ENCODE results near the gene FLOT1.
A peak's percentile ranks its signal among the peaks of the same experiment; 100 is the strongest.

The FLOT1 gene

GRCh38 chr6:30742316-30743098 lies at the start of gene FLOT1:
FLOT1 (minus strand) TSS chr6:30742687; CDS start chr6:30742189, 498 bp downstream.
- DNase-seq (ENCODE audit: low spot score in 2 of 2) (peak; percentile 74 to 84), ATAC-seq (ENCODE audit: low read depth) (peak; percentile 69)
- Mint-ChIP-seq H3K27ac (peak within 1 kb of the TSS; percentile 66), H3K36me3 (peaks cover 3% of the 10 kb centered on the region), H3K4me1 (peaks cover 32% of the 10 kb centered on the region), H3K4me3 (peak within 1 kb of the TSS; percentile 87), H3K9me3 (no peaks in the 10 kb centered on the region), H3K27me3 (no peaks in the 10 kb centered on the region)

GRCh38 chr6:30790724-30791383 lies 48.4 kb upstream of the FLOT1 start:
- no peak overlapping the region for H3K4me3 Mint-ChIP-seq
- peaks cover 12% of the 10 kb centered on the region for H3K27me3 Mint-ChIP-seq

GRCh38 chr6:30789606-30790005 lies 47.1 kb upstream of the FLOT1 start:
- ATAC-seq (ENCODE audit: low read depth) (no peak), DNase-seq (ENCODE audit: low spot score in 2 of 2) (no peak)
- H3K36me3 Mint-ChIP-seq: no peaks in the 10 kb centered on the region
- H3K9me3 Mint-ChIP-seq: no peaks in the 10 kb centered on the region
- H3K27ac Mint-ChIP-seq: no peak overlapping the region
- H3K4me1 Mint-ChIP-seq: peaks cover 11% of the 10 kb centered on the region
- peaks cover 15% of the 10 kb centered on the region for H3K27me3 Mint-ChIP-seq
- no peak overlapping the region for H3K4me3 Mint-ChIP-seq

More at GRCh38 chr6:30790724-30791383, 48.4 kb upstream of the FLOT1 start:
- DNase-seq (ENCODE audit: low spot score in 2 of 2) (no peak), ATAC-seq (ENCODE audit: low read depth) (no peak)
- Mint-ChIP-seq H3K36me3 (peaks cover 1% of the 10 kb centered on the region), H3K4me1 (peaks cover 10% of the 10 kb centered on the region), H3K27ac (no peak overlapping the region), H3K9me3 (no peaks in the 10 kb centered on the region)

GRCh38 chr6:30787954-30788353 lies 45.5 kb upstream of the FLOT1 start:
- Mint-ChIP-seq H3K36me3 (no peaks in the 10 kb centered on the region), H3K27ac (no peak overlapping the region), H3K9me3 (no peaks in the 10 kb centered on the region), H3K27me3 (peaks cover 15% of the 10 kb centered on the region), H3K4me3 (no peak overlapping the region), H3K4me1 (peaks cover 6% of the 10 kb centered on the region)
- DNase-seq (ENCODE audit: low spot score in 2 of 2) (no peak), ATAC-seq (ENCODE audit: low read depth) (no peak)

GRCh38 chr6:30782425-30783014 lies 40.0 kb upstream of the FLOT1 start:
- Mint-ChIP-seq H3K9me3 (no peaks in the 10 kb centered on the region), H3K4me3 (no peak overlapping the region), H3K36me3 (no peaks in the 10 kb centered on the region), H3K4me1 (peaks cover 9% of the 10 kb centered on the region), H3K27ac (no peak overlapping the region), H3K27me3 (peaks cover 11% of the 10 kb centered on the region)
- no peak for DNase-seq (ENCODE audit: low spot score in 2 of 2)
- no peak for ATAC-seq (ENCODE audit: low read depth)

- peaks cover 14% of the 10 kb centered on the region for H3K27me3 Mint-ChIP-seq
- H3K4me1 Mint-ChIP-seq: peaks cover 9% of the 10 kb centered on the region
- ATAC-seq (ENCODE audit: low read depth) (peak; percentile 62), DNase-seq (ENCODE audit: low spot score in 2 of 2) (peak in 1 of 2 donors; percentile 19)
- H3K36me3 Mint-ChIP-seq: no peaks in the 10 kb centered on the region
- no peaks in the 10 kb centered on the region for H3K9me3 Mint-ChIP-seq
- H3K27ac Mint-ChIP-seq: peak overlapping the region; percentile 14
- H3K4me3 Mint-ChIP-seq: no peak overlapping the region
Observed at GRCh38 chr6:30781743-30782424, 39.4 kb upstream of the FLOT1 start.

- no peaks in the 10 kb centered on the region for H3K36me3 Mint-ChIP-seq
- peaks cover 9% of the 10 kb centered on the region for H3K4me1 Mint-ChIP-seq
- DNase-seq (ENCODE audit: low spot score in 2 of 2) (no peak), ATAC-seq (ENCODE audit: low read depth) (no peak)
- H3K27me3 Mint-ChIP-seq: peaks cover 14% of the 10 kb centered on the region
- no peaks in the 10 kb centered on the region for H3K9me3 Mint-ChIP-seq
- H3K27ac Mint-ChIP-seq: no peak overlapping the region
- no peak overlapping the region for H3K4me3 Mint-ChIP-seq
Observed at GRCh38 chr6:30781395-30781742, 38.9 kb upstream of the FLOT1 start.

- Mint-ChIP-seq H3K4me1 (peaks cover 8% of the 10 kb centered on the region), H3K27me3 (peaks cover 13% of the 10 kb centered on the region), H3K9me3 (no peaks in the 10 kb centered on the region), H3K4me3 (no peak overlapping the region), H3K36me3 (no peaks in the 10 kb centered on the region), H3K27ac (no peak overlapping the region)
- DNase-seq (ENCODE audit: low spot score in 2 of 2): no peak
- ATAC-seq (ENCODE audit: low read depth): no peak
Observed at GRCh38 chr6:30780642-30780920, 38.1 kb upstream of the FLOT1 start.

GRCh38 chr6:30779850-30780641 lies 37.6 kb upstream of the FLOT1 start:
- Mint-ChIP-seq H3K27me3 (peaks cover 11% of the 10 kb centered on the region), H3K36me3 (no peaks in the 10 kb centered on the region), H3K27ac (no peak overlapping the region), H3K4me1 (peaks cover 7% of the 10 kb centered on the region), H3K4me3 (no peak overlapping the region), H3K9me3 (no peaks in the 10 kb centered on the region)
- DNase-seq (ENCODE audit: low spot score in 2 of 2) (no peak), ATAC-seq (ENCODE audit: low read depth) (no peak)

- ATAC-seq (ENCODE audit: low read depth): no peak
- Mint-ChIP-seq H3K36me3 (no peaks in the 10 kb centered on the region), H3K27ac (no peak overlapping the region), H3K4me3 (no peak overlapping the region), H3K9me3 (no peaks in the 10 kb centered on the region), H3K4me1 (peaks cover 7% of the 10 kb centered on the region), H3K27me3 (peaks cover 11% of the 10 kb centered on the region)
- DNase-seq (ENCODE audit: low spot score in 2 of 2): no peak
Observed at GRCh38 chr6:30778001-30778635, 35.6 kb upstream of the FLOT1 start.

GRCh38 chr6:30777155-30777485 lies 34.6 kb upstream of the FLOT1 start:
- no peak for ATAC-seq (ENCODE audit: low read depth)
- peaks cover 6% of the 10 kb centered on the region for H3K4me1 Mint-ChIP-seq
- H3K36me3 Mint-ChIP-seq: no peaks in the 10 kb centered on the region

GRCh38 chr6:30776390-30777154 lies 34.1 kb upstream of the FLOT1 start:
- DNase-seq (ENCODE audit: low spot score in 2 of 2) (no peak), ATAC-seq (ENCODE audit: low read depth) (no peak)
- H3K4me3 Mint-ChIP-seq: no peak overlapping the region
- peaks cover 11% of the 10 kb centered on the region for H3K27me3 Mint-ChIP-seq
- H3K4me1 Mint-ChIP-seq: peaks cover under 1% of the 10 kb centered on the region
- no peaks in the 10 kb centered on the region for H3K9me3 Mint-ChIP-seq
- H3K27ac Mint-ChIP-seq: no peak overlapping the region
- no peaks in the 10 kb centered on the region for H3K36me3 Mint-ChIP-seq

More at GRCh38 chr6:30777155-30777485, 34.6 kb upstream of the FLOT1 start:
- H3K27me3 Mint-ChIP-seq: peaks cover 11% of the 10 kb centered on the region
- H3K9me3 Mint-ChIP-seq: no peaks in the 10 kb centered on the region
- no peak for DNase-seq (ENCODE audit: low spot score in 2 of 2)
- no peak overlapping the region for H3K27ac Mint-ChIP-seq
- no peak overlapping the region for H3K4me3 Mint-ChIP-seq

- Mint-ChIP-seq H3K36me3 (no peaks in the 10 kb centered on the region), H3K27me3 (peaks cover 11% of the 10 kb centered on the region), H3K9me3 (no peaks in the 10 kb centered on the region), H3K4me1 (no peaks in the 10 kb centered on the region), H3K27ac (no peak overlapping the region), H3K4me3 (no peak overlapping the region)
- ATAC-seq (ENCODE audit: low read depth) (no peak), DNase-seq (ENCODE audit: low spot score in 2 of 2) (no peak)
Observed at GRCh38 chr6:30775104-30775503, 32.6 kb upstream of the FLOT1 start.

Measured in memory B cell (primary cell).